Breast epithelium (tissue), 3 donors: ENCODE measurements around the gene SYF2.

ENCODE experiments used
- POLR2A ChIP-seq: fragments of 450-650 bp; IDR thresholded peaks from one replicate; pipeline ENCODE4 v1.6.1; 2016; ENCODE audit warnings: antibody characterized with exemption, mild to moderate bottlenecking, moderate library complexity
- TF ChIP-seq, protein P1 (sequence below), 3 donors: fragments of 450-650 bp; IDR thresholded peaks; one replicate each; pipeline ENCODE4 v1.5.1; 2016 to 2017; ENCODE audit warnings: antibody characterized with exemption in 3 of 3, mild to moderate bottlenecking in 3 of 3, moderate library complexity in 3 of 3

DNA sequence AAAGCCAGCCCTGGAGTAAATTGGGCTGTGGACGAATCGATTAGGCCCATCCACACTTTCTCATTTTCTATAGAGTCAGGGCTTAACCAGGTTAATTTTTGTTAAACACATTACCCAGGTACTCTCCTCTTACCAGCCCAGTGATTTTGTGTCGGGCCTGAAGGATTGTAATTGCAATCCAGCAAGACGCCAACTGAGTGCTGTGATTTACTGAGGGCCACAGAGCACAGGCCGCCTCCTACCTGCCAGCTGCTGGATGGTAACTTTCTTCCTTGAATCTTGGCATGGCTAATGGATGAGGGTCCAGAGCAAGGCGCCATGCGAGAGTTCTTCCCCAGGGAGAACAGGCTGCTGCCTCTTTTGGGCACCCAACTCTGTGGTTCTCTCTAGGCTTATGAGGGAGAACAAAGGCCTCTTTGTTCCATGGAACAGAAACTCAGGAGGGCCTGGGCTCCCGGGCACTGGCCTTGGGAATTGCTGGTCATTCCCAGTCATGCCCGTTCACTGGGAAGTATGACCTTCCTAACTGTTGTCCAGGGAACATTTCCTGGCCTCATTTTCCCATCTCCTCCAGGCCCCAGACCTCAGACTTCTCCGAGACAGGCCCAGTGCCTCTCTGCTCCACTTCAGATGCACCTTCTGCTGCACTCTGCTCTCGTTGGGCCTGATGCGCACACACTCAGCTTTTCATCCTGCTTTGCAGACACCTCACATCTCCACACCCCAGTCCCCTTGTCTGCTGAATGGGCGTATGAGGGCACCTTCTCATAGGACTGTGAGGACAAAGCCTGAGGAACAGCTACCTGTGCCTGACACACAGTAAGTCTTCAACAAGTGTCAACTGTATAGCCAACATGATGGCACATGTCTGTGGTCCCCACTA, 57.3 kb downstream of the SYF2 start:
- TF ChIP-seq, protein P1, sequence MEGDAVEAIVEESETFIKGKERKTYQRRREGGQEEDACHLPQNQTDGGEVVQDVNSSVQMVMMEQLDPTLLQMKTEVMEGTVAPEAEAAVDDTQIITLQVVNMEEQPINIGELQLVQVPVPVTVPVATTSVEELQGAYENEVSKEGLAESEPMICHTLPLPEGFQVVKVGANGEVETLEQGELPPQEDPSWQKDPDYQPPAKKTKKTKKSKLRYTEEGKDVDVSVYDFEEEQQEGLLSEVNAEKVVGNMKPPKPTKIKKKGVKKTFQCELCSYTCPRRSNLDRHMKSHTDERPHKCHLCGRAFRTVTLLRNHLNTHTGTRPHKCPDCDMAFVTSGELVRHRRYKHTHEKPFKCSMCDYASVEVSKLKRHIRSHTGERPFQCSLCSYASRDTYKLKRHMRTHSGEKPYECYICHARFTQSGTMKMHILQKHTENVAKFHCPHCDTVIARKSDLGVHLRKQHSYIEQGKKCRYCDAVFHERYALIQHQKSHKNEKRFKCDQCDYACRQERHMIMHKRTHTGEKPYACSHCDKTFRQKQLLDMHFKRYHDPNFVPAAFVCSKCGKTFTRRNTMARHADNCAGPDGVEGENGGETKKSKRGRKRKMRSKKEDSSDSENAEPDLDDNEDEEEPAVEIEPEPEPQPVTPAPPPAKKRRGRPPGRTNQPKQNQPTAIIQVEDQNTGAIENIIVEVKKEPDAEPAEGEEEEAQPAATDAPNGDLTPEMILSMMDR (IDR thresholded peaks at IDR 0.05) = no peak
- TF ChIP-seq POLR2A = no peak
